IMR-90 (cell line): ENCODE data around the gene PSENEN. TPM values are rescaled to one million over a fixed set of nuclear protein-coding genes. Genes with fewer than 3 reads are reported as not detected.

Experiments
- ATAC-seq: fragments of 200-7000 bp; cut with Tn5 transposase; 2 replicates; pipeline ENCODE4 v1.9.1; 2020; ENCODE audit warnings: low read depth, mild to moderate bottlenecking, moderate library complexity
- BruUV-seq: library from RNA; stranded (reverse); fragments of 400-500 nt; replicated peaks from 2 replicates; lab custom pipeline; 2021; lab: Mats Ljungman, UMichigan
- CTCF ChIA-PET: fragments of 300-600 bp; formaldehyde crosslinking; extraction: SDS; loops from one replicate; lab custom pipeline; 2021; ENCODE audit warnings: antibody characterized with exemption; lab: Yijun Ruan, JAX
- POLR2A ChIA-PET: fragments of 300-600 bp; sonication (Branson Sonifier 250); formaldehyde crosslinking; loops from one replicate; lab custom pipeline; 2022; ENCODE audit warnings: antibody characterized with exemption; ENCODE audit not compliant: unreplicated experiment; lab: Charles Lee
- DNase-seq: peaks from one replicate; pipeline ENCODE4 v3.0.0; 2013
- H2AFZ ChIP-seq: replicated peaks from 2 replicates; pipeline ENCODE3; 2013; ENCODE audit warnings: low read length, mild to moderate bottlenecking; ENCODE audit not compliant: poor library complexity
- H2AK5ac ChIP-seq: 2 replicates; pipeline ENCODE4 v1.6.1; 2013; ENCODE audit warnings: low read depth, low read length, inconsistent platforms
- H2AK9ac ChIP-seq: replicated peaks from 2 replicates; pipeline ENCODE3; 2013; ENCODE audit warnings: mild to moderate bottlenecking, low read depth, low read length, moderate library complexity; ENCODE audit not compliant: poor library complexity
- H2BK120ac ChIP-seq: 2 replicates; pipeline ENCODE4 v1.6.1; 2013; ENCODE audit warnings: low read depth, low read length, inconsistent platforms
- H2BK15ac ChIP-seq: 3 replicates; pipeline ENCODE4 v1.6.1; 2013; ENCODE audit warnings: low read depth, low read length, inconsistent platforms
- H2BK20ac ChIP-seq: 2 replicates; pipeline ENCODE4 v1.6.1; 2013; ENCODE audit warnings: low read depth, mild to moderate bottlenecking, inconsistent platforms, low read length, moderate library complexity
- H2BK5ac ChIP-seq: 2 replicates; pipeline ENCODE4 v1.6.1; 2013; ENCODE audit warnings: mild to moderate bottlenecking, low read depth, low read length, inconsistent platforms; ENCODE audit not compliant: poor library complexity, severe bottlenecking
- H3K14ac ChIP-seq: replicated peaks from 2 replicates; pipeline ENCODE4 v1.6.1; 2013; ENCODE audit warnings: low read depth, low read length, inconsistent platforms
- H3K18ac ChIP-seq: 2 replicates; pipeline ENCODE4 v1.6.1; 2013; ENCODE audit warnings: low read depth, low read length, control low read depth
- H3K23ac ChIP-seq: 2 replicates; pipeline ENCODE4 v1.6.1; 2013; ENCODE audit warnings: low read depth, low read length, inconsistent platforms
- H3K27ac ChIP-seq: 2 replicates; pipeline ENCODE4 v1.5.1; 2013; ENCODE audit warnings: mild to moderate bottlenecking, control low read depth, low read length; ENCODE audit not compliant: insufficient read depth
- H3K27me3 ChIP-seq: 2 replicates; pipeline ENCODE4 v1.6.1; 2013; ENCODE audit warnings: low read length; ENCODE audit not compliant: control insufficient read depth, insufficient read depth
- H3K36me3 ChIP-seq: 2 replicates; pipeline ENCODE4 v1.6.1; 2013; ENCODE audit warnings: low read length, mixed read lengths; ENCODE audit not compliant: control insufficient read depth, insufficient read depth
- H3K4ac ChIP-seq: 2 replicates; pipeline ENCODE4 v1.6.1; 2013; ENCODE audit warnings: low read depth, low read length, inconsistent platforms
- H3K4me1 ChIP-seq: 2 replicates; pipeline ENCODE4 v1.6.1; 2013; ENCODE audit warnings: low read length, mixed read lengths; ENCODE audit not compliant: control insufficient read depth, insufficient read depth
- H3K4me2 ChIP-seq: 2 replicates; pipeline ENCODE4 v1.6.1; 2013; ENCODE audit warnings: low read depth, mild to moderate bottlenecking, control low read depth, low read length, moderate library complexity
- H3K4me3 ChIP-seq: 2 replicates; pipeline ENCODE4 v1.5.1; 2013; ENCODE audit warnings: low read depth, mild to moderate bottlenecking, control low read depth, low read length, moderate library complexity; ENCODE audit not compliant: insufficient read depth
- H3K56ac ChIP-seq: 2 replicates; pipeline ENCODE4 v1.6.1; 2013; ENCODE audit warnings: low read length, inconsistent platforms; ENCODE audit not compliant: insufficient read depth; ENCODE audit errors: extremely low read depth
- H3K79me1 ChIP-seq, 2 experiments: 2 replicates each; pipeline ENCODE4 v1.6.1; 2013; ENCODE audit warnings: low read length in 2 of 2, inconsistent platforms in 1 of 2, low read depth in 1 of 2
- H3K9ac ChIP-seq: 2 replicates; pipeline ENCODE4 v1.6.1; 2013; ENCODE audit warnings: low read depth, low read length, control low read depth
- H3K9me1 ChIP-seq: 2 replicates; pipeline ENCODE4 v1.6.1; 2013; ENCODE audit warnings: low read length, inconsistent platforms; ENCODE audit not compliant: insufficient read depth
- H3K9me3 ChIP-seq: 2 replicates; pipeline ENCODE4 v1.6.1; 2013; ENCODE audit warnings: low read length; ENCODE audit not compliant: control insufficient read depth, insufficient read depth
- H4K20me1 ChIP-seq: 2 replicates; pipeline ENCODE4 v1.6.1; 2013; ENCODE audit warnings: low read length, inconsistent platforms; ENCODE audit not compliant: insufficient read depth
- H4K5ac ChIP-seq: 2 replicates; pipeline ENCODE4 v1.6.1; 2013; ENCODE audit warnings: mild to moderate bottlenecking, low read depth, low read length, control low read depth
- H4K8ac ChIP-seq, 2 experiments: 2 replicates each; pipeline ENCODE4 v1.6.1; 2013; ENCODE audit warnings: low read depth in 2 of 2, low read length in 2 of 2, control low read depth in 1 of 2, inconsistent platforms in 1 of 2
- H4K91ac ChIP-seq: 2 replicates; pipeline ENCODE4 v1.6.1; 2013; ENCODE audit warnings: low read depth, low read length, inconsistent platforms; ENCODE audit not compliant: insufficient read depth
- BHLHE40 ChIP-seq: fragments of 150-350 bp; IDR thresholded peaks from 2 replicates; pipeline ENCODE4 v1.6.1; 2016; ENCODE audit warnings: mild to moderate bottlenecking, low read depth, low read length
- CEBPB ChIP-seq: IDR thresholded peaks from 2 replicates; pipeline ENCODE4 v1.6.1; 2012; ENCODE audit warnings: low read depth, low read length, improper control_type of control experiment
- CHD1 ChIP-seq: IDR thresholded peaks from 2 replicates; pipeline ENCODE4 v1.6.1; 2012; ENCODE audit warnings: low read depth, low read length, improper control_type of control experiment
- FOS ChIP-seq: fragments of 150-350 bp; IDR thresholded peaks from 2 replicates; pipeline ENCODE4 v1.6.1; 2016; ENCODE audit warnings: low read depth, low read length
- NFE2L2 ChIP-seq: fragments of 150-350 bp; IDR thresholded peaks from 2 replicates; pipeline ENCODE4 v1.6.1; 2016; ENCODE audit warnings: low read depth, mild to moderate bottlenecking, low read length
- POLR2A ChIP-seq: IDR thresholded peaks from 2 replicates; pipeline ENCODE4 v1.6.1; 2012; ENCODE audit warnings: mild to moderate bottlenecking, low read depth, low read length
- RCOR1 ChIP-seq: IDR thresholded peaks from 2 replicates; pipeline ENCODE4 v1.6.1; 2012; ENCODE audit warnings: mild to moderate bottlenecking, low read length, improper control_type of control experiment; ENCODE audit not compliant: insufficient replicate concordance
- RFX5 ChIP-seq: IDR thresholded peaks from 2 replicates; pipeline ENCODE4 v1.8.0; 2012; ENCODE audit warnings: low read depth, mild to moderate bottlenecking, low read length, moderate library complexity
- WGBS, 2 experiments: methylation state at CpG; one replicate each; pipeline versions ENCODE4 v1.1.5 to v1.1.7; 2013; ENCODE audit warnings: missing lambda C conversion rate in 2 of 2; ENCODE audit not compliant: insufficient read length in 1 of 2; ENCODE audit errors: extremely low coverage in 2 of 2; 5-methylcytosine and 5-hydroxymethylcytosine counted together
- dilution Hi-C: fragments of 300-500 bp; cut with HindIII; formaldehyde crosslinking; loops from one replicate; pipeline ENCODE4 v1.14.3; 2018; ENCODE audit warnings: low sequenced_read_pairs; ENCODE audit not compliant: unreplicated experiment
- in situ Hi-C: fragments of 300-500 bp; cut with MboI; formaldehyde crosslinking; loops from 3 replicates; pipeline ENCODE4 v1.14.3; 2019; ENCODE audit warnings: low sequenced_read_pairs, inconsistent platforms, mixed read lengths
- intact Hi-C: fragments of 100-400 bp; cut with micrococcal nuclease; formaldehyde crosslinking; loops from 2 replicates; pipeline ENCODE4 v1.10.0; 2022
- polyA plus RNA-seq, 3 experiments: library from polyadenylated mRNA; depleted of rRNA; stranded (reverse); fragments of >200 nt; gene quantifications; 2 replicates each; pipeline ENCODE4 v1.2.3, GENCODE V29; 2012; ENCODE audit warnings: low replicate concordance in 1 of 3
- total RNA-seq: library from RNA; depleted of rRNA; stranded (reverse); fragments of >200 nt; gene quantifications from 2 replicates; pipeline ENCODE4 v1.2.3, GENCODE V29; 2012
- TF ChIP-seq, protein P1 (sequence below): fragments of 150-350 bp; IDR thresholded peaks from 2 replicates; pipeline ENCODE4 v1.6.1; 2017; ENCODE audit warnings: mild to moderate bottlenecking, antibody characterized with exemption, low read length, low read depth
- TF ChIP-seq, protein P2 (sequence below): conservative IDR thresholded peaks from 2 replicates; pipeline ENCODE4 v1.5.1; 2012; ENCODE audit warnings: mild to moderate bottlenecking, low read depth, low read length, improper control_type of control experiment

Gene PSENEN
- total and polyA plus RNA-seq, 2 of the 4 experiments (the other 2 are of a cell fraction): 9.0 to 47.0 TPM

DNA sequence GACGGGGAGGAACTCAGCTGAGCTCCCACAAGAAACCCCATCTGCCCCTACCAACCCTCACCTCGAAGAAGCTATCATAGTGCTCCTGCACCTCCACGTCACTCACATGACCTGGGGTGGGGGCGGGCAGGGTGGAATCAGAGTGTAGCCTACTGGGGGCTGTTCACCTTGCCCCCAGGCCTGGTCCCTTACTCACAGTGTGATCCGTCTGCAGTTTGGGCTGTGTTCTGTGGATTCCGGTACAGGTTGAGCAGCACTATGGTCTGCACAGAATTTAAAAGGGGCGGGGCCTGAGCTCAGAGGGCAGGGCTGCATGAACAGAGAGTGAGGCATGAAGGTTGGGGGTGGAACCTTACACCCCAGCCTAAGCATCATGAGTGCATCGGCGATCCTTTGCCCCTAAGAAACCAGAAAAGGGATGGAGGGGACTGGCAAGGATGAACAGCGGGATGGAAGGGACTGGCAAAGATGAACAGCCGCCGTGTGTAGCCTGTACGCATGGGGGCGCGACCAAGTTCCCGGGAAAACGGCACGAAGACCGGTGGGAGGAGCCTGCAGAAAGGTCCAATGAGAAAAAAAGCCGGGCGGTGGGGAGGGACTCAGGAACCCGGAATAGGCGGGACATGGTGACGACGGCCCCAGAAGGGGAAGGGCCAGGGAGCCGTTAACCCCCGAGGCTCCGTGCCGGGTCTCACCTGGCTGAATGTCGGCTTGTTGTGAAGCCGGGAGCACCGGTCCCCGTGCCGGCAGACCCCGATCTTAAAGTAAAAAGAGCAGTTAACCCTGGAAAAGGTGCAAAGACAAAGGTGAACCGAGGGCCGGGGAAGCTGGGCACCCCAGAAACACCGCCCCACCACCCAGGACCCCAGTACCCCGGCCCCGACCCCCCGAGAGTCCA, 772 bp upstream of the PSENEN start (continued):
- peak; percentile 95 for TF ChIP-seq POLR2A
- TF ChIP-seq FOS: no peak
- TF ChIP-seq RFX5: no peak
- no peak for TF ChIP-seq RCOR1

DNA sequence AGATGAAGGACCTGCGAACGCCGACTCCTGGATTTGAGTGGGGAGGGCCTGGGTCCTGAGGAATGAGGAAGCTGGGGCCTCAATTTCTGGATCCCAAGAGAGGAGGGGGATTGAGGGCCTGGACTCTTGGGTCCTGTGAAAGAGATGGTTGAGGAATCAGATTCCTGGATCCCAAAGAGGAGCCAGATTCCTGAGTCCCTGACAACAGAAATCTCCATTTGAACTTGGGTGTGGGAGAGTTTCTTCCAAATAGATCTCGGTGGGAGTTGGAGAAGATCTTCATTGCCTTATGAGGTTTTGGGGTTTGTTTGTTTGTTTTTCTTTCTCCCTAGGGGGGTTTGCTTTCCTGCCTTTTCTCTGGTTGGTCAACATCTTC, 624 bp downstream of the PSENEN start:
- H4K5ac ChIP-seq: no peak overlapping the region
- peak overlapping the region; percentile 69 for H3K27ac ChIP-seq
- no peak overlapping the region for H2BK120ac ChIP-seq
- ChIA-PET POLR2A (interaction anchor here (0.6 kb wide), 1 partner anchor 42 kb away, joined by 11 read pairs; no protein-coding TSS in a partner anchor), CTCF (interaction anchor here (1.4 kb wide), 1 partner anchor 185 kb away, joined by 3 read pairs; no protein-coding TSS in a partner anchor)
- H3K79me1 ChIP-seq: peaks cover 5 to 50% of the 10 kb centered on the region in 2 experiments; a peak in 3 of 4 replicates
- peak overlapping the region; percentile 86 for H2AFZ ChIP-seq
- dilution Hi-C loops: no loop called here
- no peaks in the 10 kb centered on the region for H3K9me3 ChIP-seq
- H3K18ac ChIP-seq: no peak overlapping the region
- H3K23ac ChIP-seq: no peak overlapping the region
- H3K9ac ChIP-seq: peak overlapping the region; percentile 85
- H3K4me2 ChIP-seq: peak overlapping the region; percentile 81
- H3K4me1 ChIP-seq: peaks cover 3% of the 10 kb centered on the region; the same call in 1 of the 2 replicates
- 0% methylated on average over 2 of the region's 4 CpGs; no CpG with 5 or more reads in 1 of the 2 experiments for WGBS, 2 experiments
- peak overlapping the region in 1 of 2 experiments; percentile 87; a peak in 1 of 4 replicates for H4K8ac ChIP-seq
- H3K14ac ChIP-seq: no peak overlapping the region; the same call in 1 of the 2 replicates
- peak overlapping the region; percentile 98 for H2AK9ac ChIP-seq
- ATAC-seq: no peak
- peaks cover 7% of the 10 kb centered on the region; the same call in 1 of the 2 replicates for H3K9me1 ChIP-seq
- peak overlapping the region; percentile 81; the same call in 1 of the 2 replicates for H3K56ac ChIP-seq
- no peak overlapping the region for H2BK20ac ChIP-seq
- in situ Hi-C loops: no loop called here
- H3K36me3 ChIP-seq: no peaks in the 10 kb centered on the region
- peak overlapping the region; percentile 82; the same call in 1 of the 2 replicates for H3K4ac ChIP-seq
- no peak for TF ChIP-seq POLR2A
- TF ChIP-seq, protein P1, sequence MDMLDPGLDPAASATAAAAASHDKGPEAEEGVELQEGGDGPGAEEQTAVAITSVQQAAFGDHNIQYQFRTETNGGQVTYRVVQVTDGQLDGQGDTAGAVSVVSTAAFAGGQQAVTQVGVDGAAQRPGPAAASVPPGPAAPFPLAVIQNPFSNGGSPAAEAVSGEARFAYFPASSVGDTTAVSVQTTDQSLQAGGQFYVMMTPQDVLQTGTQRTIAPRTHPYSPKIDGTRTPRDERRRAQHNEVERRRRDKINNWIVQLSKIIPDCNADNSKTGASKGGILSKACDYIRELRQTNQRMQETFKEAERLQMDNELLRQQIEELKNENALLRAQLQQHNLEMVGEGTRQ: no peak
- TF ChIP-seq CHD1: no peak
- TF ChIP-seq RCOR1: no peak
- no peak for TF ChIP-seq NFE2L2
- TF ChIP-seq, protein P2, sequence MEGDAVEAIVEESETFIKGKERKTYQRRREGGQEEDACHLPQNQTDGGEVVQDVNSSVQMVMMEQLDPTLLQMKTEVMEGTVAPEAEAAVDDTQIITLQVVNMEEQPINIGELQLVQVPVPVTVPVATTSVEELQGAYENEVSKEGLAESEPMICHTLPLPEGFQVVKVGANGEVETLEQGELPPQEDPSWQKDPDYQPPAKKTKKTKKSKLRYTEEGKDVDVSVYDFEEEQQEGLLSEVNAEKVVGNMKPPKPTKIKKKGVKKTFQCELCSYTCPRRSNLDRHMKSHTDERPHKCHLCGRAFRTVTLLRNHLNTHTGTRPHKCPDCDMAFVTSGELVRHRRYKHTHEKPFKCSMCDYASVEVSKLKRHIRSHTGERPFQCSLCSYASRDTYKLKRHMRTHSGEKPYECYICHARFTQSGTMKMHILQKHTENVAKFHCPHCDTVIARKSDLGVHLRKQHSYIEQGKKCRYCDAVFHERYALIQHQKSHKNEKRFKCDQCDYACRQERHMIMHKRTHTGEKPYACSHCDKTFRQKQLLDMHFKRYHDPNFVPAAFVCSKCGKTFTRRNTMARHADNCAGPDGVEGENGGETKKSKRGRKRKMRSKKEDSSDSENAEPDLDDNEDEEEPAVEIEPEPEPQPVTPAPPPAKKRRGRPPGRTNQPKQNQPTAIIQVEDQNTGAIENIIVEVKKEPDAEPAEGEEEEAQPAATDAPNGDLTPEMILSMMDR: no peak
- no peak for TF ChIP-seq FOS
- TF ChIP-seq BHLHE40: no peak
- no peak for TF ChIP-seq CEBPB
- H4K91ac ChIP-seq: no peak overlapping the region
- peak overlapping the region; percentile 78 for H2AK5ac ChIP-seq
- H2BK15ac ChIP-seq: no peak overlapping the region
- BruUV-seq: no TSS peak
- intact Hi-C loops: no loop called here
- no peaks in the 10 kb centered on the region for H4K20me1 ChIP-seq
- no peak overlapping the region for H2BK5ac ChIP-seq
- DNase-seq: no peak
- no peaks in the 10 kb centered on the region for H3K27me3 ChIP-seq
- H3K4me3 ChIP-seq: peak overlapping the region; percentile 56
